H54 (cell line): ENCODE measurements around the gene SNAI3.

Experiments
- DNase-seq: peaks from one replicate; pipeline ENCODE4 v3.0.0; 2011; ENCODE audit warnings: low spot score, mixed read lengths; ENCODE audit not compliant: insufficient read length
- FAIRE-seq: peaks from 3 replicates; lab custom pipeline; 2011; peaks lifted over from hg19 to GRCh38; lab: Jason Lieb, UNC
- POLR2A ChIP-seq: IDR thresholded peaks from 2 replicates; pipeline ENCODE4 v1.6.1; 2011; ENCODE audit warnings: low read depth, mild to moderate bottlenecking, low read length

SNAI3 gene

GRCh38 chr16:88645455-88645854 is 40.9 kb downstream of the SNAI3 start:
- TF ChIP-seq POLR2A: no peak
- DNase-seq: no peak
- FAIRE-seq: no peak

- no peak for TF ChIP-seq POLR2A
- FAIRE-seq: no peak
- DNase-seq: no peak
These were observed 42.7 kb downstream of the SNAI3 start for GRCh38 chr16:88643644-88643932.

- FAIRE-seq: no peak
- no peak for DNase-seq
These were observed 43.2 kb downstream of the SNAI3 start for GRCh38 chr16:88642881-88643643.

GRCh38 chr16:88640498-88641247 is 45.6 kb downstream of the SNAI3 start:
- DNase-seq: no peak
- no peak for FAIRE-seq
- no peak for TF ChIP-seq POLR2A

More at GRCh38 chr16:88642881-88643643, 43.2 kb downstream of the SNAI3 start:
- no peak for TF ChIP-seq POLR2A

- DNase-seq: no peak
- no peak for TF ChIP-seq POLR2A
- FAIRE-seq: no peak
These were observed 46.2 kb downstream of the SNAI3 start for GRCh38 chr16:88640039-88640495.

GRCh38 chr16:88639231-88640038 is 46.9 kb downstream of the SNAI3 start:
- no peak for FAIRE-seq
- no peak for DNase-seq
- TF ChIP-seq POLR2A: no peak

- no peak for DNase-seq
- no peak for TF ChIP-seq POLR2A
These were observed 47.7 kb downstream of the SNAI3 start, which contains the start of gene IL17C for GRCh38 chr16:88638323-88639230. Gene IL17C (plus strand): TSS chr16:88638572. CDS start chr16:88638642, 70 bp downstream.

GRCh38 chr16:88636488-88637265 is 49.6 kb downstream of the SNAI3 start:
- FAIRE-seq: no peak
- DNase-seq: no peak
- no peak for TF ChIP-seq POLR2A

More at GRCh38 chr16:88638323-88639230, 47.7 kb downstream of the SNAI3 start, which contains the start of gene IL17C:
- FAIRE-seq: no peak

GRCh38 chr16:88635671-88636319 is 50.5 kb downstream of the SNAI3 start:
- no peak for DNase-seq
- no peak for FAIRE-seq
- no peak for TF ChIP-seq POLR2A

- DNase-seq (peak; percentile 66), FAIRE-seq (no peak)
- no peak for TF ChIP-seq POLR2A
These were observed 51.2 kb downstream of the SNAI3 start for GRCh38 chr16:88634994-88635670.
